Measurements from ENCODE around the gene TRMT1L.

Gene TRMT1L

DNA sequence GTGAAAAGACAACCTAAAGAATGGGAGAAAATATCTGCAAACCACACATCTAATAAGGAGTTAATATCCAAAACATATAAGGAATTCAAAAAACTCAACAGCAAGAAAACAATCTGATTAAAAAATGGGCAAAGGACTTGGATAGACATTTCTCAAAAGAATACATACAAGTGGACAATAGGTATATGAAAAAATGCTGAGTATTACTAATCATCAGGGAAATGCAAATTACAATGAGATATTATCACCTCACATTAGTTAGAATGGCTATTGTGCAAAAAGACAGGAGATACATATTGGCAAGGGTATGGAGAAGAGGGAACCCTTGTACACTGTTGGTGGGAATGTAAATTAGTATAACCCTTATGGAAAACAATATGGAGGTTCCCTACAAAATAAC lies 44.9 kb downstream of the TRMT1L start:
- no peak for DNase-seq

DNA sequence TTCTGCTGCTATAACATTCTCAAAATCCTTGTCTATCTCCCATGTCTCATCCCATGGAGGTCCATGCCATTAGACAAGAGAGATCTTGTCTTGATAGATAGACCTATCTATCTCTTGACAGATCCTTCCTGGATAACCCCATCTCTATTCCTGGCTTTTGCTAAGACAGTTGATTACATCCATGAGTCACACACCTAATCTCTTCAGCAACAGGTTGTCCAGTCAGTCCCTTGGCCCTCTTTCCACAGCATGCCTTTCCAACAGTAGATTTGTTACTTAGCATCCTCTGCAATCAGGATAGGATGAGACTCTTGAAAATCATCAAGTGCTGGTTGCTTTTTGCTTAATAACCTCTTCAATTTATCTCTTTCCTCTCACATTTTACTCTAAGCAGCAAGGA lies 46.6 kb downstream of the TRMT1L start:
- DNase-seq: no peak

- no peak for DNase-seq
Measured at GRCh38 chr1:185108321-185108720, 48.4 kb downstream of the TRMT1L start.

GRCh38 chr1:185105121-185105520 lies 51.6 kb downstream of the TRMT1L start:
- no peak for DNase-seq

DNA sequence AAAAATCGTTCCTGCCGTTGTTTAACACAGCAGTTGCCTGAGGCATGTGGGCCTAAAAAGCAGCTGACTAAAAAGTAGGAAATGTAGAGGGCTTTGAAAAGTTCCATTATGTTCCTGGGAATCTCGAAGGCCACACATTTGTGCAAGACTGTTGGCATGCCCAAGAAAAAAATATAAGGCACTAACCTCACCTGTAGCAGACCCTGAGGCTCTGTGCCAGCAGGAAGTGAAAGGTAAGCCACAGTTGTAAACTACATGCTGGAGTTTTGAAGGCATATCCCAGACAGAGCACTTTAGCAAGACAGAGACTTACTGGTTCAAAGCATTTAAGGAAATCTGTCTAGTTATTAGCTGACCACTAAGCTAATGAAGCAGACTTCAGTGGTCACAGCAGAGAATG lies 52.7 kb downstream of the TRMT1L start:
- DNase-seq: no peak

GRCh38 chr1:185096531-185096930 lies 60.2 kb downstream of the TRMT1L start:
- no peak for DNase-seq

DNA sequence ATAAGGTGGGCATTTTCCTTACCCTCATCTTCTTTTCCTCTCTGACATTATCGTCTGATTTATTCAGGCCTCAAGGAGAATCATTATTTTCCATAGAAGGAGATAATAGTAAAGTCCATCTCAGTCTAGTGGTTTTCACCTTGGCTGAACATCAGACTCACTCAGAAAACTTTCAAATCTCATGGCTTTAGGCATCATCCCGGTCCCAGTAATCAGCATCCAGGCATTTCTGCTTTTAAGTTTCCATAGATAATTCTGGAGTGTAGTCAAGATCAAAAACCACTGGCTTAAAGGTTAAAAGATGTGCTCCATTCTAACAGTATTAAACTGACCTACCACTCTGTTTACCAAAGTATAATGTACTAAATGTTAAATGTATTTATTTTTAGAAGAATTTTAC lies 62.0 kb downstream of the TRMT1L start:
- no peak for DNase-seq

DNA sequence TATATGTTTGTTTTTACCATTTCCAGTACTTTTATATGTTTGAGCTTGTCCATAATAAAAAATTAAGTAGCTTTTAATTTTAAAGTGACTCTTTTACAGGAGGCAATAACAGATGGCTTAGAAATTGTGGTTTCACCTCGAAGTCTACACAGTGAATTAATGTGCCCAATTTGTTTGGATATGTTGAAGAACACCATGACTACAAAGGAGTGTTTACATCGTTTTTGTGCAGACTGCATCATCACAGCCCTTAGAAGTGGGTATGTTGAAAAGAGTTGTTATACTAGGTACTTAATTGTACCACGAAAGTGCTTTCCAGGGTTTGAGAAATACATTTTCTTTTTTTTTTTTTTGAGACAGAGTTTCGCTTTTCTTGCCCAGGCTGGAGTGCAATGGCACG lies 65.3 kb downstream of the TRMT1L start:
- no peak for DNase-seq

- DNase-seq: no peak
Measured at GRCh38 chr1:185087746-185088145, 69.0 kb downstream of the TRMT1L start.

DNA sequence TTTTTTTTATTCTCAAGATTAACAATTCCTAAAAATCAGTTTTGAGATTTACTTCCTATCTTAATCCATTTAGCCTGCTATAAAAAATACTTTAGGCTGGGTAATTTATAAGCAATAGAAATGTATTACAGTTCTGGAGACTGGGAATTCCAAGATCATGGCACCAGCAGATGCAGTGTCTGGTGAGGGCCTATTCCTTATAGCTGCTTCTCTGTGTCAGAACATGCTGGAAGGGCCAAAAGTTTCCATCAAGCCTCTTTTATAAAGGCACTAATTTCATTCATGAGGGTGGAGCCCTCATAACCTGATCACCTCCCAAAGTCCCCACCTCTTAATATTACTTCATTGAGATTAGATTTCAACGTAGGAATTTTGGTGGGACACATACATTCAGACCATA lies 69.7 kb downstream of the TRMT1L start:
- no peak for DNase-seq

DNA sequence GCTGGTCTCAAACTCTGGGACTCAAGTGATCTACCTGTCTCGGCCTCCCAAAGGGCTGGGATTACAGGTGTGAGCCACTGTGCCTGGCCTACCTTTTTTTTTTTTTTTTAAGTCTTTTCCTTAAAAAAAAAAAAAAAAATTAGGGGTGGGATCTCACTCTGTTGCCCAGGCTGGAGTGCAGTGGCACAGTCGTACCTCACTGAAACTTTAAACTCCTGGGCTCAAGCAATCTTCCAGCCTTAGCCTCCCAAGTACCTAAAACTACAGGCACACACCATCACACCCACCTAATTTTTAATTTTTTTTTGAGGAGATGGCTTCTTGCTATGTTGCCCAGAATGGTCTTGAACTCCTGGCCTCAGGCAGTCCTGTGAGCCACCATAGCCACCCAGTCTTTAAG lies 72.9 kb downstream of the TRMT1L start:
- DNase-seq: no peak

DNA sequence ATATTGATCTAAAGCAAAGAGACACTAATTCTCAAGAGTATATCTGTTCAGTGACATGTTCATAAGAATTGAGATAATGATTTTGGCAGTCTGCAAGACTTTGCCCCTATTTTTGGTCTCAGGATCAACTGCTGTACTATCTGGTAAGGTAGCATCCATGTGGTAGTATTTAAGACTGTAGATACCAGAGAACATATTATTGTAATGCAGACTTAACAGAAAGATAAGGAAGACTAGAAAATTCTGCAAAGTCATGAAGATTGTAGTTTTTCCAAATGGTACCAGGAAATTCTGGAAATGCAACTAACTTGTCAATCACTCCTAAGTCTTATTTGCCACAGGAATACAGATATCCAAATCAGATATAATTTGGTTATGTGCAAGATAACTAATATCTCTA lies 76.3 kb downstream of the TRMT1L start:
- no peak for DNase-seq

DNA sequence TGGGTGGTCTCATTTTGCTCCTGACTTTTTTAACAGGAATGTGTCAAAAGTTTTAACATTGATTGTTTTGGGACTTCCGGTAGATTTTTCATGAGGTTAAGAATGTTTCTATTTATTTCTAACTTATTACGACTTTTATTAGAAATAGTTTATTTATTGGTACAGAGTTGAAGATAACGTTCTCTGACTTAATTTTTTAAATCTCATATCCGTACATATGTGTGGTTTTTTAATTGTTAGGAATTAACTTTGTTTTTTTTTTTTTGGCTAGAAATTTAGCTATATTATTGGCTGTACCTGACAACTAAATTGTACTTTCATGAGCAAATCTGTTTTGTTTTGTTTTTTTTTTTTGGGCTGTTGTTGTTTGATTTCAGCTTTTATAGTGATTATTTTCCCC lies 79.4 kb downstream of the TRMT1L start:
- no peak for DNase-seq

- no peak for DNase-seq
Measured at GRCh38 chr1:185075476-185075875, 81.3 kb downstream of the TRMT1L start.

DNA sequence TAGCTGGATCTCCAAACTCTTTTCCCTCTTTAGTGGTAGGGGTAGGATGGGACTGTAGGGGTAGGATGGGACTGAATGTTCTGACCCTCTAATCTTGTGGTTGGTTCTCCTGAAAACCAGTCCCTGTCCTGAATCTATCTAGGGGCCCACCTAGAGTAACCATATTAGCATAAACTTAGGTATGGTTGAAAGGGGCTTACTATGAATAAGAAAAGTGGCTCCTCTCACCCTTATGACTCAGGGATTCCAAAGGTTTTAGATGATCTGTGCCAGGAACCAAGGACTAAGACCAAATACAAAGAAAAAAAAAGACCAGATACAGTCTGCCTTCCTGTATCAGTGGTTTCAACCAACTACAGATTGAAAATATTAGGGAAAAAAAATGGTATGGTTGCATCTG lies 82.4 kb downstream of the TRMT1L start:
- no peak for DNase-seq

DNA sequence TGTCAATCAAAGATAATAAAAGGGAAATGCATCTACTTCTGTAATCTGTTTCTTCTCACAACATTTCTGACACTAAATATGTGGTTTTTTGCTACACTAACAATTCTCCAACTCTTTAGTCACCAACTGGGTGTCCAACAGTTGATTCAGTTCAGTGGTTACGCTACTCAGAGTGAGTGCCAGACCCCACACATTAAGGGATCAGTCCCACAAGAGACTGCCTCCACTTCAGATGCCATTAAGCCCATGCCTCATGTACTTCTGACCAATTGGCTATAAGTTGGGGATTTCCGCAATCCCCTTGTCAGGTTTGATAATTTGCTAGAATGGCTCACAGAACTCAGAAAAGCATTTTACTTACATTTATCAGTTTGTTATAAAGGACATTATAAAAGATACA lies 83.0 kb downstream of the TRMT1L start:
- DNase-seq: no peak

- no peak for DNase-seq
Measured at GRCh38 chr1:185070051-185070450, 86.7 kb downstream of the TRMT1L start.

GRCh38 chr1:185069202-185069772 lies 87.5 kb downstream of the TRMT1L start:
- no peak for DNase-seq

DNA sequence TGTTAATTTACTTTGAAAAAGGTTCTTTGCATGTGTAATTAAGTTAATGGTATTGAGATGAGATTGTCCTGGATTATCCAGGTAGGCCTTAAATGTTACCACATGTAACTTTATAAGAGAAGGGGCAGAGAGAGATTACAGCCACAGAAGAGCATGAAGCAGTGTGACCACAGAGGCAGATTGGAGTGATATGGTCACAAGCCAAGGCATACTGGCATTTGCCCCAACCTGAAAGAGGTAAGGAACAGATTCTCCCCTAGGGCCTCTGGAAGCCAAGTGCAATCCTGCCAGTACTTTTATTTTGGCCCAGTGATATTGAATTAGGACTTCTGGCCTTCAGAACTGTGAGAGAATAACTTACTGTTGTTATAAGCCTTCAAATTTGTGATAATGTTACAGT lies 88.4 kb downstream of the TRMT1L start:
- DNase-seq: no peak
